H1 (cell line): ENCODE data around the gene LINGO4.

Experiments
- POLR2AphosphoS5 ChIP-seq: IDR thresholded peaks from 2 replicates; pipeline ENCODE4 v1.6.1; 2011; ENCODE audit warnings: low read depth, low read length
- RAD21 ChIP-seq, 2 experiments: IDR thresholded peaks in 1 of 2; conservative IDR thresholded peaks in 1 of 2; 2 replicates each; pipeline ENCODE4 v1.6.1; 2011; ENCODE audit warnings: low read depth in 2 of 2, low read length in 2 of 2, improper control_type of control experiment in 1 of 2, inconsistent platforms in 1 of 2, mild to moderate bottlenecking in 1 of 2, moderate library complexity in 1 of 2
- RBBP5 ChIP-seq: IDR thresholded peaks from 2 replicates; pipeline ENCODE4 v1.7.1; 2012; ENCODE audit warnings: low read depth, mild to moderate bottlenecking, inconsistent platforms, low read length, moderate library complexity, borderline replicate concordance
- SRF ChIP-seq: IDR thresholded peaks from 2 replicates; pipeline ENCODE4 v1.6.1; 2011; ENCODE audit warnings: mild to moderate bottlenecking, low read depth, low read length, moderate library complexity
- TF ChIP-seq, protein P1 (sequence below), 3 experiments: IDR thresholded peaks; 1 replicate in 2 of 3; 2 replicates in 1 of 3; pipeline versions ENCODE4 v1.5.1 to v1.6.1; 2011; ENCODE audit warnings: low read length in 3 of 3, mild to moderate bottlenecking in 3 of 3, inconsistent platforms in 2 of 3, low read depth in 1 of 3, moderate library complexity in 1 of 3; ENCODE audit not compliant: insufficient read depth in 1 of 3; ENCODE audit errors: control extremely low read depth in 1 of 3

DNA sequence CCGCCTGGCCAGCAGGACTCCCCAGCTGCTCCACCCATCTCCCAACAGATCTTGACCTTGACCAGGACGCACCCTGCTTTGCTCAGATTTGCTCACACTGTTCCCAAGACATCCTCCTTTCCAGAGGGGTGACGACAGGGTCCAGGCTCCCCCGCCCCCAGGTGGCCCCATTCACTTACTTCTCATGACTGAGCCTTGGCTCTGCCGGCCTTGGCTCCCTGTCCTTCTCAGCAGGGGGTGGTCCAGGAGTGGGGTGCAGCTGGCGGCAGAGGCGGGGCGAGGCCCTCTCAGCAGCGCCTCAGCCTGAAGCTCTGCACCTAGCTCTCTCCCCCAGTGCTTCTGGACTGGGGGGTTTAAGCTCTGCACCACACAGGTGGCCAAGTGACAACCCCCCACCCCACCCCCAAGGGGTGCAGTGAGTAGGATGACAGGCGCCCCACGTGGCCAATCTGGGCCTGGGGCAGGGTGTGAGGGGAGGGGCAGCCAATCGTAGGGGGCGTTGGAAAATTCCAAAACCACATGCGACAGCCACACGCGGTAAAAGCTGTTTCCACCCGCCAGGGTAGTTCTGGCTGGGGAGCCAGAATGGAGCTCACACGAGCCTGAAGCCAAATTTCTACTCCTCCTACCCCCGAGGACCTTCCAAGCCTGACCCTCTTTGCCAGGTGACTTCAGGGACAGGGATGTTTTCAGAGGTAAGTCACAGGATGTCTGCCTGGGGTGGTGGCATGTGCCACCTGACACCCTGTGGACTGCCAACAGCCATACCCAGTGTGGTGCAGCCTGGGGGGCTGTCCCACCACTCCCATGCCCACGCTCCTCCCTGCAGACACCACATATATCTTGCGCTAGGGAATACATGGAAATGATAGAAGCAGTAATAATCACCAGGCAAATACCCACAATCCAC is 20.8 kb upstream of the LINGO4 start:
- TF ChIP-seq, protein P1, sequence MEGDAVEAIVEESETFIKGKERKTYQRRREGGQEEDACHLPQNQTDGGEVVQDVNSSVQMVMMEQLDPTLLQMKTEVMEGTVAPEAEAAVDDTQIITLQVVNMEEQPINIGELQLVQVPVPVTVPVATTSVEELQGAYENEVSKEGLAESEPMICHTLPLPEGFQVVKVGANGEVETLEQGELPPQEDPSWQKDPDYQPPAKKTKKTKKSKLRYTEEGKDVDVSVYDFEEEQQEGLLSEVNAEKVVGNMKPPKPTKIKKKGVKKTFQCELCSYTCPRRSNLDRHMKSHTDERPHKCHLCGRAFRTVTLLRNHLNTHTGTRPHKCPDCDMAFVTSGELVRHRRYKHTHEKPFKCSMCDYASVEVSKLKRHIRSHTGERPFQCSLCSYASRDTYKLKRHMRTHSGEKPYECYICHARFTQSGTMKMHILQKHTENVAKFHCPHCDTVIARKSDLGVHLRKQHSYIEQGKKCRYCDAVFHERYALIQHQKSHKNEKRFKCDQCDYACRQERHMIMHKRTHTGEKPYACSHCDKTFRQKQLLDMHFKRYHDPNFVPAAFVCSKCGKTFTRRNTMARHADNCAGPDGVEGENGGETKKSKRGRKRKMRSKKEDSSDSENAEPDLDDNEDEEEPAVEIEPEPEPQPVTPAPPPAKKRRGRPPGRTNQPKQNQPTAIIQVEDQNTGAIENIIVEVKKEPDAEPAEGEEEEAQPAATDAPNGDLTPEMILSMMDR (IDR thresholded peaks at IDR 0.05; ENCODE audit: control extremely low read depth in 1 of 3, insufficient read depth in 1 of 3, low read depth in 1 of 3, low read length in 3 of 3): no peak; a peak in 1 of 4 replicates
- TF ChIP-seq RBBP5: no peak
- no peak for TF ChIP-seq POLR2AphosphoS5
- no peak for TF ChIP-seq RAD21 (IDR thresholded peaks at IDR 0.05 in 1 of 2, conservative IDR thresholded peaks at IDR 0.05 in 1 of 2; ENCODE audit: low read depth in 2 of 2, low read length in 2 of 2)
- no peak for TF ChIP-seq SRF
